GM20000 (cell line): Measurements from ENCODE around the gene EHMT2.

Source experiments
- DNase-seq: peaks from one replicate; pipeline ENCODE4 v3.0.0; 2012; ENCODE audit warnings: low spot score
- CTCF ChIP-seq: IDR thresholded peaks from 2 replicates; pipeline ENCODE4 v1.5.1; 2012; ENCODE audit warnings: mild to moderate bottlenecking, control low read depth; ENCODE audit errors: extremely low read depth, missing control alignments

Gene EHMT2

GRCh38 chr6:31886541-31886991, 10.9 kb downstream of the EHMT2 start:
- DNase-seq: no peak

GRCh38 chr6:31884528-31885035, 12.9 kb downstream of the EHMT2 start:
- DNase-seq: no peak
- TF ChIP-seq CTCF: no peak

More at GRCh38 chr6:31886541-31886991, 10.9 kb downstream of the EHMT2 start:
- TF ChIP-seq CTCF: no peak

- no peak for DNase-seq
- TF ChIP-seq CTCF: no peak
Observed at GRCh38 chr6:31883676-31884075, 13.8 kb downstream of the EHMT2 start.

- no peak for DNase-seq
- TF ChIP-seq CTCF: no peak
Observed at GRCh38 chr6:31882344-31882743, 15.2 kb downstream of the EHMT2 start.

GRCh38 chr6:31881136-31881859, 16.2 kb downstream of the EHMT2 start:
- no peak for TF ChIP-seq CTCF
- no peak for DNase-seq

GRCh38 chr6:31880616-31881015, 16.9 kb downstream of the EHMT2 start:
- TF ChIP-seq CTCF: no peak
- DNase-seq: no peak

GRCh38 chr6:31879901-31880300, 17.6 kb downstream of the EHMT2 start:
- DNase-seq: no peak
- no peak for TF ChIP-seq CTCF
